GM18951 (cell line): ENCODE data around the gene SMCHD1.

ENCODE experiments used
- POLR2A ChIP-seq: IDR thresholded peaks from 4 replicates; pipeline ENCODE4 v1.6.1; 2011; ENCODE audit warnings: mild to moderate bottlenecking; ENCODE audit not compliant: insufficient read length, insufficient read depth; ENCODE audit errors: extremely low read depth
- in situ Hi-C: fragments of 300-500 bp; cut with MboI; formaldehyde crosslinking; loops from one replicate; pipeline ENCODE4 v1.12.0; 2022; ENCODE audit warnings: low sequenced_read_pairs, mixed read lengths, inconsistent platforms; ENCODE audit not compliant: unreplicated experiment

The SMCHD1 gene

DNA sequence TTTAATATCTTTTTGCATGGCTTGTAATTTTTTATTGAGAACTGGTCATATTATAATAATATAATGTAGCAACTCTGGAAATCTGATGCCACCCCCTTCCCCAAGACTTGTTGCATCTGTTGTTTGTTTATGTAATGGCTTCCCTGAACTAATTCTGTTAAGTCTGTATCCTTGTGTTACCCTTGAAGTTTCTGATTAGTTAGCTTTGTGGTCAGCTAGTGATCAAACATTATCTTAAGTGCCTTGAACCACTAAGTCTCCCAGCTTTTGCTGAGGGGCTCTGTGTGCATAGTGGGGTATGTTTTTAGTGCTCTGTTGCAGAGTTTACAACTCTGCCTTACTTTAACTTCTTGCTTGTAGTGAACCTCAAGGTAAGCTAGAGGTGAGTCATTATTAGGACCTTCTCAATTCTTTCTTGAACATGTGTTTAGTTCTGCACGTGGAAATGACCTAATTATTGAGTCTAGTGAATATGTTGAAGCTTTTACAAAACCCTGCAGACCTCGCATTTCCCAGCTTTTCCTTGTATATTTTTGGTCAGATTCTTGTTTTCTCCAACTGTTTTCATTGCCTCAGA, 24.8 kb downstream of the SMCHD1 start:
- in situ Hi-C loops, result no loop called here
- no peak for TF ChIP-seq POLR2A

DNA sequence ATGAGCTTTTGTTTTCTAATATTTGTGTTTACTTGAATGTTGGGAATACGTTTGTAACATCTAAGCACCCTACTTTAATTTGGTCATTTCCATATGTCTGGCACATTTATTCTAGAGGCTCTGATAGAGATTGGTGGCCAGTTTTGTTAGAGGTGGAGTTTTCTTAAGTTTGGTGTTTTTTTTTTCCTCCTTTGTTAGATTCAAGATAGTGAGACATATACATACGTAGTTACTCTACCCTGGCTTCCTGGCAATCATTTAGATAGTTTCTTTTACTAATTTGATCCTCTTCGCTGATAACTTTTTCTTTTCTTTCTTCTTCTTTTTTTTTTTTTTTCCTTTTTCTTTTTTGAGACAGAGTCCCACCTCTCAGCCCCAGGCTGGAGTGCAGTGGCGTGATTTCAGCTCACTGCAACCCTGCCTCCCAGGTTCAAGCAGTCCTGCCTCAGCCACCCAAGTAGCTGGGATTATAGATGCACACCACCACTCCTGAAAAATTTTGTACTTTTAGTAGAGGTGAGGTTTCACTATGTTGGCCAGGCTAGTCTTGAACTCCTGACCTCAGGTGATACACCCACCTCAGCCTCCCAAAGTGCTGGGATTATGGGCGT, 26.6 kb downstream of the SMCHD1 start:
- in situ Hi-C loops, result no loop called here
- TF ChIP-seq POLR2A, result no peak

DNA sequence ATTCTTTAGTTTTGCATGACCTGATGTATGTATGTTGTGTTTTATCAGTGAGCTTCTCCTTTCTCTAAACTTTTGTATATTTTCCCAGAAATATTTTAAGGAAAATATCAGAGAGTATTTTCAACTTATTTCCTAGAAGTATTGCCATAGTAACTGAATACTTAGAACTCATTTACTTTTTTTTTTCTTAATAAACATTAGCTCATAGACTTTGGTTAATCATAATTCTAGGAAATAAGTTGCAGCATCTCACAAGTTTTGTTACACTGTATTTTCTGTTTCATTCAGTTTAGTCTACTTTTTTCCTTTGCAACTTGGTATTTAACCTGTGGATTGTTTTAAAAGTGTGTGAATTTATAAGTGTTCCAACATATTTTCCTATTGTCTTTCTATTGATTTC, 27.5 kb downstream of the SMCHD1 start:
- in situ Hi-C loops, result no loop called here
- TF ChIP-seq POLR2A, result no peak

DNA sequence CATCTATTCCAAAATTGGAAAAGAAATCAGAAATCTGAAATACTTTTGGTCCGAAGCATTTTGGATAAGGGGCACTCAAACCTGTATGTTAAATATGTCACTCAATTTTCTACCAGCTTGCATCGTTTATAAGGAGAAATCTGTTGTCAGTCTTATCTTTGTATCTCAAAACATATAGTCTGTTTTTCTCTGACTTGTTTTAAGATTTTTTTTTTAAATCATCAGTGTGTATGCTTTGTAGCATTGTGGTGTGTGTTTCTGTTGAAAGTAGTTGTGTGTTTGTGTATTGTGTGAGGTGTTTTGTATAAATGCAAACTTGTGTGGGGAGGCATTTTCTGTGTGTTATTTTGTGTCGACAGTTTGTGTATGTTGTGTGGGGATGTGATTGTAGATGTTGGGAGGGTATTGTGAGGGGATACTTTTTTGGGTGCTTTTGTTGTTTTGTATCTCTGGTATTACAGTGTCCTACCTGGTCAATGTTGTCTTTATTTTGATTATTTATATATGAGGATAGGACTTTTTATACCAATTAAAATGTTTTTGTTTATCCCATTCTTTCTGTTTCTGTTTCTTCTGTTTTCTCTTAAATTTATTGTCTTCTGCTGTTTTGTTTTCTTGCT, 30.9 kb downstream of the SMCHD1 start:
- in situ Hi-C loops, result no loop called here
- TF ChIP-seq POLR2A, result no peak

DNA sequence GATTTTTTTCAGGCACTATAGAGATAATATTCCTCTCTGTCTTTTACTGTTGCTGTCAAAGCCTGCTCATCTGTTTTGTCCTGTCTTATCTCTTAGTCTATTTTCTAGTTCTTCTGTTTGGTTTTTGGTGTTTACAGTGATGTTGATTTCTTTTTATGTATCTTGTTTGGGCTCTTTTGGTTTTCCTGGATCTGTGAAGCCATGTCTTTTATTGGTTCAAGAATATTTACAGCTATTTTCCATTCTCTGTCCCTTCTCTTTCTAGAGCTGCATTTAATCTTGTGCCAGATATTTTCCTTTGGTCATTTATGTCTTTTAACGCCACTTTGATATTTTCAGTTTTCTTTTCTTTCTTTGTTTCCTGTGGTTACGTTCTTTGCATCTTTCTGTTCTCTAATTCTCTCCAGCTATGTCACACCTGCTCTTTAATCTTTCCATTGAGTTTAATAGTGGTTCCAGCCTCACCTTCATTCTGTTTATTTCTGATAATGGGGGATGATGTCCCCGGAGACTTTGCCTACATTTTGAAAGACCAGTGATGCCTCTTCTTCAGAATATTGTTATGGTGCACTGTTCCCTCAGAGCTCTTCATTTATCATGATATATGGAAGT, 32.0 kb downstream of the SMCHD1 start:
- in situ Hi-C loops, result no loop called here

DNA sequence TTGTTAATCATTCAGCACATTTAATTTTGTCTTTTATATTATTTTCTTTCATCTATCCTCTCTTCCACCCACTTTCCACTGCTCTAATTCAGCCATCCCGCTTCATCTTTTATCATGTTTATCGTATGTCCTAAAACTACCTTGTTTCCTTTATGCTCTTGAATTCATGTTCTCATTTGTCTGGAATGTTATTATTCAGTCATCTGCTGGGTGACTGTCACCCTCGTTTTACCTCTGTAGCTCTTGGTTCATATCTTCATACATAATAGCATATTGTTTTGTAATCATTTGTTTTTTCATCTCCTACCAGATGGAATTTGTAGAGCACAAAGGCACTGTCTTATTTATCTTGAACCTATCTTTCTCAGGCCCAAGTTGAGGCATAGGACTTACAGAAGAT, 37.0 kb downstream of the SMCHD1 start:
- in situ Hi-C loops, result no loop called here
- no peak for TF ChIP-seq POLR2A

More for the DNA sequence above, 32.0 kb downstream of the SMCHD1 start:
- no peak for TF ChIP-seq POLR2A

DNA sequence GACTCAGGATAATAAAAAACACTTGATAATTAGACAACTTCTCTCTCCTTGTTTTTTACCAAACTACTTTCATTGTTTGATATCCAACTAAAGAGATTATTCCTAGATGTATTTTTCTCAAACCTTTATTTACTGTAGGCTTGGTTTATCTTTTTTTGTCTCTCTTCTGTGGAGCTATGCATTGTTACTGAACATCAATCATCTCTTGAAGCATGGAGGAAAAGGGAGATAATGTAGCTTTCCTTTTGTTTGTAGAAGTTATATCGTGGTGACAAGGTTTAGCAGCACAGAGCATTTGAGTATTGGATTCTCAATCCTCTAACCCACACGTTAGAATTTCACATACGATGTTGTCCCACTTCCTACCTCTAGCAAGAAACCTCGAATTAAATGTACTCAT, 41.7 kb downstream of the SMCHD1 start:
- no peak for TF ChIP-seq POLR2A
- in situ Hi-C loops, result no loop called here

DNA sequence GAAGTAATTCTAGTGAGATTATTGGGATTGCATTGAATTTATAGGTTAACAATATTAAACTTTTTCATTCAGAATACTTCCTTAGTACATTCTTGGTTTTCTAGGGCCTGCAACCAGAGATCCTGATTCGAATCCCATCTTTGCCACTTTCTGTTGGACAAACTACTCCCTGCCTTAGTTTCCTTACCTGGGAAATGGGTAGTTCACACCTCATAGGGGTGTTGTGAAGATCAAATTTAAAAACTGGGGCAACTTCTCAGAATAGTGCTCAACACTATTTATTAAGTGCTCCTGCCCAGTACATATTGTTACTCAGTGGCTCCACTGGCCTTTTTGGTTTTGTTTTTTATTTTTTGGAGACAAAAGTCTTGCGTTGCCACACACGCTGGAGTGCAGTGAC, 43.5 kb downstream of the SMCHD1 start:
- TF ChIP-seq POLR2A, result no peak
- in situ Hi-C loops, result no loop called here

DNA sequence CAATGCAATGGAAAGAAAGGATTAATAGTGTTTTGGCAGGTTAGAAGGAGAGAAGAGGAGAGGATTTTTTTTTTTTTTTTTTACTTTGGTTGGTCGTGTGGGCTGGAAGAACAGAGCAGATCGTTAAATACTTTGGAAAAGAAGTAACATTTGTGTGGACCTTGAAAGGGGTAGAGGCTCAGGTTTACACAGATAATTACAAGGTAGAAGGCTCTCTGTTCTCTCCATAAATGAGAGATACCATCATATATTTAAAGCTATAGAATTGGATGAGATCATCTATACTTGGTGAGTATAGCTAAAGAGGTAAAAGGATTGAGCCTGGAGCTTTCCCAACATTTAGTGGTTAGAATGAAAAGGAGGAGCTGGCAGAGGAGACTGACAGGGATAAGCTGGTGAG, 49.0 kb downstream of the SMCHD1 start:
- no peak for TF ChIP-seq POLR2A
- in situ Hi-C loops, result no loop called here

DNA sequence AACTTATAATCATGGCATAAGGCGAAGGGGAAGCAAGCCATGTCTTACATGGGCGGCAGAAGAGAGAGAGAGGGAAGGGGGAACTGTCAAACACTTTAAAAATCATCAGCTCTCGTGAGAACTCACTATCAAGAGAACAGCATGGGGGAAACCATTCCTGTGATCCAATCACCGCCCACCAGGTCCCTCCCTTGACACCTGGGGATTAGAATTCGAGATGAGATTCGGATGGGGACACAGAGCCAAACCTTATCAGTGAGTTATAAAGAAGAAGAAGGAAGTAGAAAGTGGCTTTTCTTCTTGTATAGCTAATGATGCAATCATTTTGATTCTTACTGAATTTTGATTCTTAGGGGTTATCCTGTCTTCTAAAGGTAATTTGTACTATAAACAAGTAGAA, 51.4 kb downstream of the SMCHD1 start:
- TF ChIP-seq POLR2A, result no peak
- in situ Hi-C loops, result no loop called here

DNA sequence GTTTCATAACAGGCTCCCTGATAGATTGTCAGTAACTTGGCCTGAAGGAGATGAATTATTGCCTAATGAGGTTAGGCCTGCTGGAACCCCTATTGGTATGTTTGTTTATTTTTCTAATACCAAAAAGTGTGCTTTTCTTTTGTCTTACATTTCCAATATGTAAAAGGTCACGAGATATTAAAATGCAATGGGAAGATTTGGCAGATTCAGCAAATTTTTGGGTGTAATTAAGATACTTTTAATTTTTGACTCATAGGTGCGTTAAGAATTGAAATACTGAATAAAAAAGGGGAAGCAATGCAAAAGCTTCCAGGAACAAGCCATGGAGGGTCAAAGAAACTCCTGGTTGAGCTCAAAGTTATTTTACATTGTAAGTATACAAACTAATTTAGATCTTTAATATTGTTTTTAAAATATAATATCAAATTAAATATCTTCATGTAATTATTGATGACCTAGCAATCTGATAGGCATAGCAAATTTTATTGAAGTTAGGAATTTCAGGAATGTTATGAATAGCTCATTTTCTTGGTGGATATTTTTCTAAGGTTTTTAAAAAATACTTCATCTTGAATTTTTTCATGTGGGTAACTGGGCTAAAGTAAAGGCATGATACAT, 52.1 kb downstream of the SMCHD1 start:
- in situ Hi-C loops, result no loop called here
- no peak for TF ChIP-seq POLR2A

DNA sequence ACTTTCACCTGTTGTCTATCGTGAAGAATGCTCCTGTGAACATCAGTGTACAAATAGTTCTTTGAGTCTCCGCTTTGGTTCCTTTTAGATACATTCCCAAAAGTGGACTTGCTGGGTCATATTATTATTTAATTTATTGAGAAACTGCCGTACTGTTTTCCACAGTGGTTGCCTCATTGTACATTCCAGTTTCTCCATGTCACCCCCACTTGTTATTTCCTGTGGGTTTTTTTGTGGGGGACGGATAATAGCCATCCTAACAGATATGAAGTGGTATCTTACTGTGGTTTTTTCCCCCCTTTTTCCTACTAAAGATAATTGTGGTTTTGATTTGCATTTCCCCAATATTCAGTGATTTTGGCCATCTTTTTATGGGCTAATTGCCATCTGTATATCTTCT, 53.8 kb downstream of the SMCHD1 start:
- in situ Hi-C loops, result no loop called here
- no peak for TF ChIP-seq POLR2A

DNA sequence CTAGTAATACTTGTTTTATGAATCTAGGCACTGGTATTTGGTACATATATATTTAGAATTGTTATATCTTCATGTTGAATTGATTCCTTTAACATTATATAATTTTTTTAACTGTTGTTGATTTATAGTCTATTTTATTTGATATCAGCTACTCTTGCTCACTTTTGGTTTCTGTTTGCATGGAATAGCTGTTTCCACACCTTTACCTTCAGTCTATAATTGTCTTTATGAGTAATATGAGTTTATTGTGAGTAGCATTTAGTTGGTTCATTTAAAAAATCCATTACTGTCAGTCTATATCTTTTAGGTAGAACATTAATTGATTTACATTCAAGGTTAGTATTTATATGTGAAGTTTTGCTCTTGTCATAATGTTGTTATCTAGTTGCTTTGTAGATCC, 58.6 kb downstream of the SMCHD1 start:
- TF ChIP-seq POLR2A, result no peak
- in situ Hi-C loops, result no loop called here

DNA sequence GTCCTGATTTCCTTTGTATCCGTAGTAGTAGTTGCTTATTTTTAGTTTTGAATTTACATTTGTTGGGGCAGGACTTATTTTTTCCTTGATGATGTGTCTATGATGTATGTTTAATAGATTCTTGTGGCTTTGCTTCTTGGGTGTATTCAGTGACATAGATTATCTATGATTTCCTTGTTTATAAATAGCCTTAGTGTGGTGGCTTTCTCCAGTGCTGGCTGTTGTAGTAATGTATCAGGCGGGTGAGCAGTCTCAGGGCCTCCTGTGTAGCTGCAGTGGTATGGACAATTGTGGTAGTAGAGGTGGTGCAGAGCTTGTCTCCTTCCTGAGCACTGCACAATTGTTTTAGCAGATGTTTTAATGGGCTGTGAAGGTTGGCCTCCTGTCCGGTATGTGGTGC, 60.5 kb downstream of the SMCHD1 start:
- TF ChIP-seq POLR2A, result no peak

More for the DNA sequence above, 60.5 kb downstream of the SMCHD1 start:
- in situ Hi-C loops, result no loop called here
